GM23248 (cell line): Measurements from ENCODE around the gene OLFM1. TPM values are rescaled to one million over a fixed set of nuclear protein-coding genes. Genes with fewer than 3 reads are reported as not detected.

Experiments used
- DNase-seq: peaks from one replicate; pipeline ENCODE4 v3.0.0-alpha.2; 2015
- H2AFZ ChIP-seq: fragments of 200-600 bp; sonication (generic); 2 replicates; pipeline ENCODE4 v1.6.1; 2016; ENCODE audit warnings: antibody characterized with exemption
- H3F3A ChIP-seq: fragments of 200-600 bp; sonication (generic); 2 replicates; pipeline ENCODE4 v1.6.1; 2016; ENCODE audit warnings: mild to moderate bottlenecking, antibody characterized with exemption, mixed run types; ENCODE audit not compliant: insufficient read depth
- H3K27ac ChIP-seq: fragments of 200-600 bp; sonication (generic); 2 replicates; pipeline ENCODE4 v1.5.1; 2016; ENCODE audit warnings: mild to moderate bottlenecking
- H3K27me3 ChIP-seq: fragments of 200-600 bp; sonication (generic); replicated peaks from 2 replicates; pipeline ENCODE4 v1.6.1; 2016; ENCODE audit warnings: mild to moderate bottlenecking; ENCODE audit not compliant: insufficient read depth
- H3K36me3 ChIP-seq: fragments of 200-600 bp; sonication (generic); 2 replicates; pipeline ENCODE4 v1.6.1; 2016; ENCODE audit warnings: low read depth, mild to moderate bottlenecking
- H3K4me1 ChIP-seq: fragments of 200-600 bp; sonication (generic); 2 replicates; pipeline ENCODE4 v1.6.1; 2016; ENCODE audit warnings: mild to moderate bottlenecking; ENCODE audit not compliant: insufficient read depth
- H3K4me2 ChIP-seq: fragments of 200-600 bp; sonication (generic); one replicate; pipeline ENCODE4 v1.6.1; 2016; ENCODE audit warnings: mild to moderate bottlenecking; ENCODE audit not compliant: unreplicated experiment
- H3K4me3 ChIP-seq: fragments of 200-600 bp; sonication (generic); 2 replicates; pipeline ENCODE4 v1.5.1; 2016; ENCODE audit warnings: mild to moderate bottlenecking
- H3K79me2 ChIP-seq: fragments of 200-600 bp; sonication (generic); 2 replicates; pipeline ENCODE4 v1.6.1; 2016; ENCODE audit warnings: mild to moderate bottlenecking; ENCODE audit not compliant: insufficient read depth
- H3K9ac ChIP-seq: fragments of 200-600 bp; sonication (generic); 2 replicates; pipeline ENCODE4 v1.6.1; 2016; ENCODE audit warnings: mild to moderate bottlenecking
- H3K9me2 ChIP-seq: fragments of 200-600 bp; sonication (generic); 2 replicates; pipeline ENCODE4 v1.6.1; 2016; ENCODE audit warnings: mixed run types, mild to moderate bottlenecking, moderate library complexity; ENCODE audit not compliant: insufficient read depth
- H3K9me3 ChIP-seq: fragments of 200-600 bp; sonication (generic); one replicate; pipeline ENCODE4 v1.6.1; 2017; ENCODE audit warnings: low read depth
- H4K20me1 ChIP-seq: fragments of 200-600 bp; sonication (generic); 2 replicates; pipeline ENCODE4 v1.6.0; 2016; ENCODE audit not compliant: insufficient read depth
- EZH2 ChIP-seq: fragments of 200-600 bp; sonication (generic); IDR thresholded peaks from 2 replicates; pipeline ENCODE4 v1.6.1; 2018; ENCODE audit warnings: antibody characterized with exemption, mild to moderate bottlenecking; ENCODE audit not compliant: insufficient read depth, poor library complexity, severe bottlenecking
- EZH2phosphoT487 ChIP-seq: fragments of 200-600 bp; sonication (generic); IDR thresholded peaks from 2 replicates; pipeline ENCODE4 v1.6.1; 2018; ENCODE audit warnings: antibody characterized with exemption, moderate library complexity, mild to moderate bottlenecking, low read depth; ENCODE audit not compliant: insufficient read depth
- WGBS, 2 experiments: methylation state at CpG; one replicate each; pipeline ENCODE4 v1.1.6; 2015 to 2017; ENCODE audit warnings: low lambda C conversion rate in 2 of 2, low coverage in 1 of 2; ENCODE audit errors: missing lambda C conversion rate in 2 of 2; 5-methylcytosine and 5-hydroxymethylcytosine counted together
- in situ Hi-C: fragments of 300-500 bp; cut with MboI; formaldehyde crosslinking; loops from 2 replicates; pipeline ENCODE4 v1.15.0; 2020
- polyA plus RNA-seq: library from polyadenylated mRNA; unstranded; fragments of >200 nt; fragmentation: Nextera tagmentation; extraction: Ambion mirVana; gene quantifications from 2 replicates; pipeline ENCODE4 v1.2.1, GENCODE V29; 2016
- total RNA-seq: library from RNA; depleted of rRNA; stranded (reverse); fragments of >200 nt; shearing (Covaris generic); gene quantifications from 2 replicates; pipeline ENCODE4 v1.2.3, GENCODE V29; 2014

Gene OLFM1
- total and polyA plus RNA-seq, 2 experiments from 2014 or later: 17.0 to 31.4 TPM

DNA sequence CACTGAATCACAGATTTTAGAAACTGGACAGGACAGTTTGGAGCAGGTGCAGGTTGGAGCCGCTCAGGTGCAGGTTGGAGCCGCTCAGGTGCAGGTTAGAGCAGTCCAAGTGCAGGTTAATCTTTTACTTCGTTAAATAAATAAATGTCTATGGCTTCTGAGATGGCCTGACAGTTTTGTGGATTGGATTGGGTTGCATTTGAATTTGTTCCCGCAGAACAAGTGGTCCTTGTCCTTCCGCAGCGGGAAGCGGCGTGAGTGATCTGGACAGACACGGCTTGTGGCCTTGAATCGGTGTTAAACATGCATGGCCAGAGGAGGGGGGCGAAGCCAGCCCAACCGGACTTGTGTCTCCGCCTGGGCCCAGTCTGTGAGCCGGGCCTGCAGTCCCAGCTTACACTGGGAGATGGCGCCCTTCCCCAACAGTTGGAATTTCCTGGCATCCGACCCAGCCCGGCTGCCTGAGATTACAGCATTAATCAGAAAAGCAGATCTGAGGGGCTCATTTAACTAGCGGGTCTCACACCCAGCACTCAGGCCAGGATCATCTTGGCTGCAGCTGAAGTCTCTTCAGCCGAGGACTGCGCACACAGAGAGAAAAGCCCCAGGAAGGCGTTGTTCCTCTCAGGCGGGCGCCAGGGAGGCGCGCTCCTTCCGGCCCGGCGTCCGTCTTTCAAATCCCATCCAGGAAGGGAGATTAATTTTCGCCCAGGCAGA is 1.5 kb upstream of the OLFM1 start:
- Histone ChIP-seq H3K9me3 (no peaks in the 10 kb centered on the region), H3F3A (no peaks in the 10 kb centered on the region), H3K36me3 (no peaks in the 10 kb centered on the region), H3K4me2 (peak overlapping the region; percentile 97), H3K27me3 (peaks cover 10% of the 10 kb centered on the region), H2AFZ (peak overlapping the region; percentile 86), H3K4me1 (0 out of 2 replicates have a peak, but pooled peaks cover 5% of the 10 kb centered on the region), H3K9me2 (no peaks in the 10 kb centered on the region), H3K27ac (no peak overlapping the region), H3K9ac (no peak overlapping the region; the same call in 1 of the 2 replicates), H3K79me2 (no peaks in the 10 kb centered on the region), H3K4me3 (peak overlapping the region; percentile 73), H4K20me1 (no peaks in the 10 kb centered on the region)
- peak; percentile 86 for DNase-seq
- in situ Hi-C loops: loop anchor here (10.0 kb wide), 2 partner anchors 259 to 319 kb away; no protein-coding TSS in a partner anchor
- 5 to 7% methylated on average over 30 of the region's 30 CpGs for WGBS, 2 experiments
- no peak for TF ChIP-seq EZH2phosphoT487
- no peak for TF ChIP-seq EZH2

DNA sequence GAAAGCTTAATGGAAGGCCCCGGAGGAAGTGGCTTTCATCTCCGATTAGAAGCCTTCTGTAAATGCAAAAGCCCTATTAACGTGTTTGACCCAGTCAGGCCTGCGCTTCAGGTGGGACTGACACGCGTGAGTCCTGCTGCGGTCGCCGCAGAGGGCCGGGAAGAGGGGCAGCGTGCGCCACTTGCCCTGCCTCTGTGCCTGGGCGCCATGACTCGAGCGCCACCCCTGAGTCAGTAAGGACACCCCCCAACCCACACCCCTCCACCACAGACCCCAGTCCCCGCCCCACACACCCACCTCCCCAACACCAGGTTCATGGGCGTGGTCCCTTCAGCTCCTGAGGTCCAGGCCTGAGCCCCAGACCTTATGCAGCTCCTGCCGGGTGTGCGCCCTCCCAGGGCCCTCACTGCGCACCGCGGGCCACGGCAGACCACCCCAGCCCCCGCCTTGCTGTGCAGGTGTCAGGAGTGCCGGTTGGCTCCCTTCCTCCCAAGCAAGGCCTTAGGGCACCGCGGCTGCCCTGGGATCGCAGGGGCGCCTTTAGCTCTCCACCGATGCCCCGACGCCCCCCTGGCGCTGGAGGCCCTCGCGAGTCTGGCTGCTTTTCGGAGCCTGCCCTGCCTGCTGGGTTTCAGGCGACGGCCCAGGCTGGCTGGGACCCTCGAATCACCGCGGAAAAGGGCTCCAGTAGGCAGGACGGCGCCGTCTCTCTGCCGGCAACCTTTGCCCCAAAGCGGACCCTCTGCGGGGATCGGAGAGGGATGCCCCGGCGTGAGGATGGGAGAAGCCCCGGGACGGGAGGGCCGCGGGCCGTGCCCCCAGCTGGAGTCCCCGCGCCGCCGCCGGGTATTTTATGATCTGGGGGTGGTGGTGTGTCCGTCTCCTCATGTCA is 625 bp upstream of the OLFM1 start:
- peak overlapping the region; percentile 97 for H3K4me2 ChIP-seq
- H3K36me3 ChIP-seq: no peaks in the 10 kb centered on the region
- H3K4me3 ChIP-seq: peak overlapping the region; percentile 73
- H3F3A ChIP-seq: no peaks in the 10 kb centered on the region
- no peak overlapping the region for H3K27ac ChIP-seq
- no peaks in the 10 kb centered on the region for H3K9me3 ChIP-seq
- 0 out of 2 replicates have a peak, but pooled peaks cover 5% of the 10 kb centered on the region for H3K4me1 ChIP-seq
- H3K9ac ChIP-seq: no peak overlapping the region; the same call in 1 of the 2 replicates
- TF ChIP-seq EZH2phosphoT487 (no peak), EZH2 (no peak)
- H4K20me1 ChIP-seq: no peaks in the 10 kb centered on the region
- in situ Hi-C loops: loop anchor here (10.0 kb wide), 2 partner anchors 258 to 318 kb away; no protein-coding TSS in a partner anchor
- WGBS, 2 experiments: 10 to 16% methylated on average over 32 to 53 of the region's 61 CpGs
- peak overlapping the region; percentile 86 for H2AFZ ChIP-seq
- peaks cover 10% of the 10 kb centered on the region for H3K27me3 ChIP-seq
- no peaks in the 10 kb centered on the region for H3K79me2 ChIP-seq
- H3K9me2 ChIP-seq: no peaks in the 10 kb centered on the region
- DNase-seq: no peak

DNA sequence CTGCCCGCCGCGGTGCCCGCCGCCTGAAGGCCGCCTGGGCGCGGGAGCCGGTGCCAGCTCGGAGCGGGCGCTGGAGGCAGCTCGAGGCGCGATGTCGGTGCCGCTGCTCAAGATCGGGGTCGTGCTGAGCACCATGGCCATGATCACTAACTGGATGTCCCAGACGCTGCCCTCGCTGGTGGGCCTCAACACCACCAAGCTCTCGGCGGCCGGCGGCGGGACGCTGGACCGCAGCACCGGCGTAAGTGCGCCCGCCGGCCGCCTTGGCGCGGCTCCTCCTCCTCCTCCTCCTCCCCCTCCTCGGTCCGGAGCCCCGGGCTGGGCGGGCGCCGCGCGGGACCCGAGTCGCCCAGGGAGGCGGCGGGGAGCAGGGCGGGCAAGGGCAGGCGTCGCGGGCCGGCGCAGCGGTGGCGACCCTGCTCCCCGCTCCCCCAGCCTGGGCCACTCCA is 455 bp downstream of the OLFM1 start:
- H3K27me3 ChIP-seq: peaks cover 10% of the 10 kb centered on the region
- H3K36me3 ChIP-seq: no peaks in the 10 kb centered on the region
- H3K4me2 ChIP-seq: peak overlapping the region; percentile 28
- no peaks in the 10 kb centered on the region for H4K20me1 ChIP-seq
- no peaks in the 10 kb centered on the region for H3K79me2 ChIP-seq
- H3K9me2 ChIP-seq: no peaks in the 10 kb centered on the region
- no peaks in the 10 kb centered on the region for H3K9me3 ChIP-seq
- DNase-seq: peak; percentile 34
- 0 out of 2 replicates have a peak, but pooled peaks cover 5% of the 10 kb centered on the region for H3K4me1 ChIP-seq
- H3K27ac ChIP-seq: no peak overlapping the region
- in situ Hi-C loops: loop anchor here (10.0 kb wide), 2 partner anchors 257 to 317 kb away; no protein-coding TSS in a partner anchor
- H3K9ac ChIP-seq: no peak overlapping the region
- peak overlapping the region; percentile 59 for H3K4me3 ChIP-seq
- no peaks in the 10 kb centered on the region for H3F3A ChIP-seq
- WGBS, 2 experiments: 3 to 4% methylated on average over 7 to 32 of the region's 57 CpGs
- H2AFZ ChIP-seq: no peak overlapping the region
- TF ChIP-seq EZH2 (no peak), EZH2phosphoT487 (0 out of 2 replicates have a peak, but pooled peaks have one; percentile 19)
